ENCODE data around the gene PPP4R4.

Gene PPP4R4

GRCh38 chr14:94171208-94171607 lies 2.9 kb upstream of the PPP4R4 start:
- H3K4me3 ChIP-seq (ENCODE audit: low read depth, low read length), result no peak overlapping the region
- TF ChIP-seq CTCF (IDR thresholded peaks at IDR 0.05; ENCODE audit: low read depth, low read length), result no peak

- no peak overlapping the region for H3K4me3 ChIP-seq (ENCODE audit: low read depth, low read length)
- TF ChIP-seq CTCF (IDR thresholded peaks at IDR 0.05; ENCODE audit: low read depth, low read length), result no peak
Measured at GRCh38 chr14:94172545-94172944, 1.6 kb upstream of the PPP4R4 start.

- no peak for TF ChIP-seq CTCF (IDR thresholded peaks at IDR 0.05; ENCODE audit: low read depth, low read length)
Measured at GRCh38 chr14:94173471-94173884, 644 bp upstream of the PPP4R4 start.

GRCh38 chr14:94174604-94175010 lies 485 bp downstream of the PPP4R4 start:
- peak overlapping the region; percentile 63 for H3K4me3 ChIP-seq (ENCODE audit: low read depth, low read length)
- TF ChIP-seq CTCF (IDR thresholded peaks at IDR 0.05; ENCODE audit: low read depth, low read length), result no peak

More at GRCh38 chr14:94173471-94173884, 644 bp upstream of the PPP4R4 start:
- peak overlapping the region; percentile 67 for H3K4me3 ChIP-seq (ENCODE audit: low read depth, low read length)

- no peak for TF ChIP-seq CTCF (IDR thresholded peaks at IDR 0.05; ENCODE audit: low read depth, low read length)
- H3K4me3 ChIP-seq (ENCODE audit: low read depth, low read length), result peak overlapping the region; percentile 63
Measured at GRCh38 chr14:94175011-94175745, 1.1 kb downstream of the PPP4R4 start.

- no peak for TF ChIP-seq CTCF (IDR thresholded peaks at IDR 0.05; ENCODE audit: low read depth, low read length)
- H3K4me3 ChIP-seq (ENCODE audit: low read depth, low read length), result peak overlapping the region; percentile 63
Measured at GRCh38 chr14:94175747-94176146, 1.6 kb downstream of the PPP4R4 start.

GRCh38 chr14:94176808-94177207 lies 2.7 kb downstream of the PPP4R4 start:
- TF ChIP-seq CTCF (IDR thresholded peaks at IDR 0.05; ENCODE audit: low read depth, low read length), result no peak
- no peak overlapping the region for H3K4me3 ChIP-seq (ENCODE audit: low read depth, low read length)

Measured in WI38 (cell line).